Nephron progenitor cell (in vitro differentiated cells): ENCODE measurements around the gene DNAJB5.

Source experiments
- DNase-seq: peaks from one replicate; pipeline ENCODE4 v3.0.0; 2021
- H3K27ac Mint-ChIP-seq: 2 replicates; pipeline ENCODE4 v1.8.0; 2021; ENCODE audit warnings: mild to moderate bottlenecking, moderate library complexity, mixed read lengths
- H3K27me3 Mint-ChIP-seq: 2 replicates; pipeline ENCODE4 v1.8.0; 2021; ENCODE audit warnings: mild to moderate bottlenecking, low read depth, mixed read lengths; ENCODE audit not compliant: poor library complexity
- H3K36me3 Mint-ChIP-seq: 2 replicates; pipeline ENCODE4 v1.8.0; 2021; ENCODE audit warnings: low read depth, mixed read lengths
- H3K4me1 Mint-ChIP-seq: 2 replicates; pipeline ENCODE4 v1.8.0; 2021; ENCODE audit warnings: mixed read lengths
- H3K4me3 Mint-ChIP-seq: 2 replicates; pipeline ENCODE4 v1.8.0; 2021; ENCODE audit warnings: mild to moderate bottlenecking, moderate library complexity, mixed read lengths
- H3K9me3 Mint-ChIP-seq: 2 replicates; pipeline ENCODE4 v1.8.0; 2021; ENCODE audit warnings: mild to moderate bottlenecking, moderate library complexity, mixed read lengths
- CTCF ChIP-seq: fragments of 200-600 bp; sonication (generic); IDR thresholded peaks from 2 replicates; pipeline ENCODE4 v1.5.0; 2021; ENCODE audit warnings: antibody characterized with exemption

Gene DNAJB5

GRCh38 chr9:35029241-35029640 is 39.7 kb downstream of the DNAJB5 start:
- Mint-ChIP-seq H3K4me1 (peaks cover 38% of the 10 kb centered on the region), H3K4me3 (no peak overlapping the region), H3K27ac (no peak overlapping the region), H3K9me3 (peaks cover 17% of the 10 kb centered on the region), H3K27me3 (no peaks in the 10 kb centered on the region), H3K36me3 (peaks cover 44% of the 10 kb centered on the region)
- no peak for TF ChIP-seq CTCF
- no peak for DNase-seq

GRCh38 chr9:35029852-35030251 is 40.3 kb downstream of the DNAJB5 start:
- peaks cover 14% of the 10 kb centered on the region for H3K9me3 Mint-ChIP-seq
- H3K27me3 Mint-ChIP-seq = no peaks in the 10 kb centered on the region
- no peak overlapping the region for H3K4me3 Mint-ChIP-seq
- peaks cover 38% of the 10 kb centered on the region for H3K36me3 Mint-ChIP-seq
- no peak overlapping the region for H3K27ac Mint-ChIP-seq
- TF ChIP-seq CTCF = no peak
- peaks cover 38% of the 10 kb centered on the region for H3K4me1 Mint-ChIP-seq
- DNase-seq = no peak

DNA sequence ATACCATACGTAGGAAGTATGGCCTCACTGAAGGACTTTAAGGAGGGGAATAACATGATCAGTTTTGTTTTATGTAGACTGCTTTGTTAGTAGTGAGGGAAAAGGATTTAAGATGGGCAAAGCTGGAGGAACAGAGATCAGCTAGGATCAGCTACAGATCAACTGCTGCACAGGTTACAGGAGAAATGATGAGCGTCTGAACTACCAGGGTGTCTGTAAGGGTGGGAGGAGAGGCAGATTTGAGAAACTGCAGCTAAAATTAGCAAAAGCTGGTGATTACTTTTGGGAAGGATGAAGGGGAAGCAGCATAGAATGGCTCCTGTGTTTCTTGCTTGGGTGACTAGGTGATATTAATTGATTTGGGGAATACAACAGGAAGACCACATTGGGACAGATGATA is 43.6 kb downstream of the DNAJB5 start:
- no peak overlapping the region for H3K4me3 Mint-ChIP-seq

GRCh38 chr9:35035851-35036701 is 46.5 kb downstream of the DNAJB5 start:
- Mint-ChIP-seq H3K27ac (no peak overlapping the region), H3K4me1 (no peaks in the 10 kb centered on the region), H3K4me3 (no peak overlapping the region), H3K27me3 (peaks cover 5% of the 10 kb centered on the region), H3K9me3 (no peaks in the 10 kb centered on the region), H3K36me3 (peaks cover 46% of the 10 kb centered on the region)
- no peak for DNase-seq
- TF ChIP-seq CTCF = no peak

More for the DNA sequence above, 43.6 kb downstream of the DNAJB5 start:
- no peak overlapping the region for H3K27ac Mint-ChIP-seq
- peaks cover 51% of the 10 kb centered on the region for H3K36me3 Mint-ChIP-seq
- peaks cover 9% of the 10 kb centered on the region for H3K9me3 Mint-ChIP-seq
- H3K4me1 Mint-ChIP-seq = peaks cover 10% of the 10 kb centered on the region
- peaks cover 5% of the 10 kb centered on the region for H3K27me3 Mint-ChIP-seq
- no peak for TF ChIP-seq CTCF
- DNase-seq = no peak

GRCh38 chr9:35042081-35042604 is 52.6 kb downstream of the DNAJB5 start:
- Mint-ChIP-seq H3K4me1 (no peaks in the 10 kb centered on the region), H3K9me3 (no peaks in the 10 kb centered on the region), H3K4me3 (no peak overlapping the region), H3K36me3 (peaks cover 42% of the 10 kb centered on the region), H3K27me3 (no peaks in the 10 kb centered on the region), H3K27ac (peak overlapping the region; percentile 31)
- no peak for TF ChIP-seq CTCF
- DNase-seq = no peak
